Esophagus muscularis mucosa (tissue), 4 donors: Measurements from ENCODE around the gene SLC2A6. TPM values are rescaled to one million over a fixed set of nuclear protein-coding genes. Genes with fewer than 3 reads are reported as not detected.

Experiments
- DNase-seq: peaks from one replicate; pipeline ENCODE4 v3.0.0-alpha.2; 2017; ENCODE audit errors: extremely low spot score
- H3K27ac ChIP-seq, 4 donors: fragments of 200-600 bp; sonication (generic); replicated peaks in 1 of 4; 1 replicate in 3 of 4; 2 replicates in 1 of 4; pipeline ENCODE4 v1.5.1; 2016 to 2019; ENCODE audit warnings: mild to moderate bottlenecking in 1 of 4
- H3K27me3 ChIP-seq, 4 donors: fragments of 200-600 bp; sonication (generic); one replicate each; pipeline versions ENCODE4 v1.5.1 to v1.6.0; 2016 to 2019
- H3K36me3 ChIP-seq, 4 donors: fragments of 200-600 bp; sonication (generic); one replicate each; pipeline ENCODE4 v1.5.1; 2016 to 2019
- H3K4me1 ChIP-seq, 4 donors: fragments of 200-600 bp; sonication (generic); one replicate each; pipeline ENCODE4 v1.5.1; 2016 to 2019
- H3K4me3 ChIP-seq, 4 donors: fragments of 200-600 bp; sonication (generic); 1 replicate in 2 of 4; 2 replicates in 2 of 4; pipeline ENCODE4 v1.5.1; 2016 to 2019; ENCODE audit warnings: mild to moderate bottlenecking in 4 of 4, moderate library complexity in 1 of 4
- H3K9me3 ChIP-seq, 4 donors: fragments of 200-600 bp; sonication (generic); 1 replicate in 3 of 4; 2 replicates in 1 of 4; pipeline ENCODE4 v1.5.1; 2016 to 2019
- EP300 ChIP-seq: sonication (generic); formaldehyde crosslinking; IDR thresholded peaks from one replicate; pipeline ENCODE4 v1.6.1; 2017; ENCODE audit warnings: antibody characterized with exemption
- POLR2A ChIP-seq: fragments of 450-650 bp; IDR thresholded peaks from one replicate; pipeline ENCODE4 v1.6.1; 2017; ENCODE audit warnings: antibody characterized with exemption, moderate library complexity, mild to moderate bottlenecking, low read depth
- POLR2AphosphoS5 ChIP-seq, 2 donors: sonication (generic); formaldehyde crosslinking; IDR thresholded peaks; one replicate each; pipeline ENCODE4 v1.6.1; 2017; ENCODE audit warnings: antibody characterized with exemption in 2 of 2
- WGBS: methylation state at CpG from one replicate; pipeline ENCODE4 v1.1.5; 2018; 5-methylcytosine and 5-hydroxymethylcytosine counted together
- intact Hi-C: fragments of 100-400 bp; cut with DNase I; formaldehyde crosslinking; loops from one replicate; pipeline ENCODE4 v1.15.1; 2023
- total RNA-seq, 4 donors: library from RNA; depleted of rRNA; stranded (reverse); fragments of >200 nt; gene quantifications; one replicate each; pipeline versions ENCODE4 v1.1.0 to v1.2.1, GENCODE V29; 2016
- TF ChIP-seq, protein P1 (sequence below), 3 experiments: fragments of 200-600 bp in 2 of 3; fragments of 450-650 bp in 1 of 3; sonication (generic) in 2 of 3; IDR thresholded peaks; one replicate each; pipeline ENCODE4 v1.5.1; 2017 to 2019; ENCODE audit warnings: antibody characterized with exemption in 3 of 3, mild to moderate bottlenecking in 2 of 3, moderate library complexity in 1 of 3

SLC2A6 gene
- total RNA-seq, 4 donors from 2014 or later: 2.9 to 8.6 (median 5.9) TPM

DNA sequence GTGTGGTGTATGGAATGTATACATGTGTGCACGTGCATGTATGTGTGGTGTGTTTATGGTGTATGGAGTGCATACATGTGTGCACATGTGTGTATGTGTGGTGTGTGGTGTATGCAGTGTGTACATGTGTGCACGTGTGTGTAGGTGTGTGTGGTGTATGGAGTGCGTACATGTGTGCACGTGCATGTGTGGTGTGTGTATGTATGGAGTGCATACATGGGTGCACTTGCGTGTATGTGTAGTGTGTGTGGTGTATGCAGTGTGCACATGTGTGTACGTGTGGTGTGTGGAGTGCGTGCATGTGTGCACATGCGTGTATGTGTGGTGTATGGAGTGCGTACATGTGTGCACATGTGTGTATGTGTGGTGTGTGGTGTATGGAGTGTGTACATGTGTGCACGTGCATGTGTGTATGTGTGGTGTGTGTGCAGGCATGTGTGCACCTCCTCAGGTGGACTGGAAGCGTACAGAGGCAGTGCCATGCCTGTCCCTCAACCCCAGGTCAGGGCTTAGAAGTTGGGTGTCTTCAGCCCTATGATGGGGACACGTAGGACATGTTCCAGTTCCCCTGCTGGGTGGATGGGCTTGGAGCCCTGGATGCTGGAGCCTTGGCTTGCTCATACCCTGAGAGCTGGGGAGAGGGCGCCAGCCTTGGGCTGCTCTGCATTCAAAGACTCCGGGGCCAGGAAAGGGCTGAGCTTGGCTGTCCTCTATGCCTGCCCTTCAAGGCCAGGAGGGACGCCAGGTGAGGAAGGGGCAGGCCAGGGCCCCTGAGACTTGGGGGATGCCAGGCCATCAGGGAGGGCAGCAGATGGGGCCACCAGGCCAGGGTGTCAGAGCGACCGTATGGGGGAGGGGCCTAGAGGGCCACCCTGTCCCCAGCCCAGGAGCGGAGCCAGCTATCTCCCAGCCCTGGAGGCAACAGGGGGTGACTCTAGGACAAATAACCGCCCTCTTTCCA, 33.6 kb upstream of the SLC2A6 start:
- Histone ChIP-seq H3K4me3 (no peak overlapping the region), H3K9me3 (no peaks in the 10 kb centered on the region), H3K36me3 (no peaks in the 10 kb centered on the region), H3K27me3 (peaks cover 0 to 65% (median 0%) of the 10 kb centered on the region in 4 donors), H3K27ac (no peak overlapping the region), H3K4me1 (peaks cover 23 to 30% (median 27%) of the 10 kb centered on the region in 4 donors)
- no peak for DNase-seq
- WGBS: 86% methylated on average over 16 of the region's 19 CpGs
- intact Hi-C loops: no loop called here
- TF ChIP-seq, protein P1, sequence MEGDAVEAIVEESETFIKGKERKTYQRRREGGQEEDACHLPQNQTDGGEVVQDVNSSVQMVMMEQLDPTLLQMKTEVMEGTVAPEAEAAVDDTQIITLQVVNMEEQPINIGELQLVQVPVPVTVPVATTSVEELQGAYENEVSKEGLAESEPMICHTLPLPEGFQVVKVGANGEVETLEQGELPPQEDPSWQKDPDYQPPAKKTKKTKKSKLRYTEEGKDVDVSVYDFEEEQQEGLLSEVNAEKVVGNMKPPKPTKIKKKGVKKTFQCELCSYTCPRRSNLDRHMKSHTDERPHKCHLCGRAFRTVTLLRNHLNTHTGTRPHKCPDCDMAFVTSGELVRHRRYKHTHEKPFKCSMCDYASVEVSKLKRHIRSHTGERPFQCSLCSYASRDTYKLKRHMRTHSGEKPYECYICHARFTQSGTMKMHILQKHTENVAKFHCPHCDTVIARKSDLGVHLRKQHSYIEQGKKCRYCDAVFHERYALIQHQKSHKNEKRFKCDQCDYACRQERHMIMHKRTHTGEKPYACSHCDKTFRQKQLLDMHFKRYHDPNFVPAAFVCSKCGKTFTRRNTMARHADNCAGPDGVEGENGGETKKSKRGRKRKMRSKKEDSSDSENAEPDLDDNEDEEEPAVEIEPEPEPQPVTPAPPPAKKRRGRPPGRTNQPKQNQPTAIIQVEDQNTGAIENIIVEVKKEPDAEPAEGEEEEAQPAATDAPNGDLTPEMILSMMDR (IDR thresholded peaks at IDR 0.05): no peak
- TF ChIP-seq POLR2AphosphoS5 (IDR thresholded peaks at IDR 0.05) (no peak), POLR2A (no peak)

DNA sequence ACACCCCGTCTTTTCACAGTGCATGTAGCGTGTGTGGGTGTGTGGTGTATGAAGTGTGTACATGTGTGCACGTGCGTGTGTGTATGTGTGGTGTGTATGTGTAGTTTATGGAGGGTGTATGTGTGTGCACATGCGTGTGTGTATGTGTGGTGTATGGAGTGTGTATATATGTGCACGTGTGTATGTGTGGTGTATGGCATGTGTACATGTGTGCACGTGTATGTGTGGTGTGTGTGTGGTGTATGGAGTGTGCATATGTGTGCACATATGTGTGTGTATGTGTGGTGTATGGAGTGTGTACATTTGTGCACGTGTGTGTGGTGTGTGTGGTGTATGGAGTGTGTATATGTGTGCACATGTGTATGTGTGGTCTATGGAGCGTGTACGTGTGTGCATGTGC, 32.7 kb upstream of the SLC2A6 start:
- WGBS: 79% methylated on average over 10 of the region's 10 CpGs
- no peak for DNase-seq
- Histone ChIP-seq H3K9me3 (no peaks in the 10 kb centered on the region), H3K36me3 (no peaks in the 10 kb centered on the region), H3K4me3 (no peak overlapping the region), H3K4me1 (peaks cover 27 to 35% (median 32%) of the 10 kb centered on the region in 4 donors), H3K27ac (no peak overlapping the region), H3K27me3 (peaks cover 0 to 72% (median 2%) of the 10 kb centered on the region in 4 donors)
- TF ChIP-seq EP300: no peak
- no peak for TF ChIP-seq POLR2AphosphoS5 (IDR thresholded peaks at IDR 0.05)
- no peak for TF ChIP-seq POLR2A
- TF ChIP-seq, protein P1 (IDR thresholded peaks at IDR 0.05): no peak
- intact Hi-C loops: no loop called here

DNA sequence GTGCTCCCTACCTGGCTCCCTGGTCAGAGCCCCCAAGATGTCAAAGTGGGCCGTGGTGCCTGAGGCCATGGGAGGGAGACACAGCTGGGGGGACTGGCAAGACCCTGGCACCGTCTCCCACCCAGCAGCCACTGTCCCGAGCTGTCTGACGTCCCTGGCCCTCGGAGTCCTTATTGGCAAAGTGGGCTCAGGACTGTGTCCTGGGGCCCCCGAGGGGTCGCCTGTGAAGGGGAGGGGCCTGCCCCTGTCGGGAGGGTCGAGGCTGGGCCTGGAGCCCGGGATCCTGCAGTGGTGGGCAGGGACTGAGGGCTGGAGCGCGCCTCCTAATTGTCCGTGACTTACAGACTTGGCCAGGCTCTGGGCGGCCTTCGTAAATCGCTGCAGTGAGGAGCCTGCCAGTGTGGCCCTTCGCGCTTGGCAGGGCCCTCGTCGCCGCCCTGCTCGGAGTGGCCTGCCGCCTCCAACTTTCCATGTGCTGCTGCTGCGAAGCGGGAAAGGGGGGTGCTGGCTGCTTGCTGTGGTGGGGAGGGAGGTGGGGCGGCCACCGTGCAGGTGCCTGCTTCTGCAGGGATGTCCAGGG, 32.1 kb upstream of the SLC2A6 start:
- WGBS: 92% methylated on average over 2 of the region's 27 CpGs
- H3K4me3 ChIP-seq: no peak overlapping the region
- no peaks in the 10 kb centered on the region for H3K9me3 ChIP-seq
- peaks cover 33 to 41% (median 38%) of the 10 kb centered on the region in 4 donors for H3K4me1 ChIP-seq
- DNase-seq: no peak
- intact Hi-C loops: no loop called here
- no peaks in the 10 kb centered on the region for H3K36me3 ChIP-seq
- TF ChIP-seq POLR2AphosphoS5 (IDR thresholded peaks at IDR 0.05) (no peak), POLR2A (no peak), EP300 (no peak)
- TF ChIP-seq, protein P1 (IDR thresholded peaks at IDR 0.05): no peak
- H3K27me3 ChIP-seq: peaks cover 0 to 72% (median 3%) of the 10 kb centered on the region in 4 donors
- no peak overlapping the region for H3K27ac ChIP-seq

DNA sequence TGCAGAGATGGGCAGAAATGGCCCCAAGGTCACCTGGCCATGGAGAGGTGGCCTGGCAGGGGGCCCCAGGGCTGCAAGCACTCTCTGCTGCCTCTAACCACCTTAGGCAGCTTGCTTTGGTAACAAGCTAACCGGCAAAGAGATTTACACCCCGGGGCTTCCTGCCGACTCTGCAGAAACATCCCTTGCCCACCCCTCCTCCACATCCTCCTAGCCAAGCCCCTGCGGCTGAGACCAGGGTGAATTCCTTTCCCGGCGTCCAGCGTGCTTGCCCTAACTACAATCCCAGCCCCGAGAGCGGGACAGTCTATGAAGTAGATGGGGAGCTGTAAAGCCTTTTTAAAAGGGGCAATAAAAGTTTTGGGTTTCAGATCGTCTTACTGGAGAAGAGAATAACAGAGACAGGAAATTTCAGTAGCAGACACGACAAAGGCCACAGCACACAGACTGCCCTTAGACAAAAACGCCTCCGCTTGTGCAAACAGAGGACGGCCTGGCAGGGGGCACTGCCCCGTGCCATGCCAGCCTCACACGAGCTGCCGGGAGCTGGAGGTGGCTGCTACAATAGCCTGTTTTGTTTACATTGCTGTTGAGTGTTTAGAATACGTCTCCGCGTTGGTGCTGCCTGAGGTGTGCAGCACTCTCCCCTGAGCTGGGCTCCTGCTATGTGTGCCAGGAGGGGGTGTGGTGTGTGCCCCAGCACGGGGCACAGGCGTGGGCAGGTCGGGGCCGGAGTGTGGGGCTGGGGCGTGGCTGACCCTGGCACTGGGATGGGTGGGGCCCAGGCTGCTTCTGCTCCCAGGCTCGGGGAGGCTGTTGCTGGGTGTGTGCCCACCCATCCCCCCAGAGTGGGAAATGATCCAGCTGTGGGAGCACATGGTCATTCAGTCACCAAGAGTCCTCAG, 30.5 kb upstream of the SLC2A6 start:
- H3K27me3 ChIP-seq: peaks cover 0 to 62% (median 3%) of the 10 kb centered on the region in 4 donors
- no peaks in the 10 kb centered on the region for H3K9me3 ChIP-seq
- no peak for TF ChIP-seq POLR2A
- TF ChIP-seq EP300: no peak
- TF ChIP-seq POLR2AphosphoS5 (IDR thresholded peaks at IDR 0.05): no peak
- TF ChIP-seq, protein P1 (IDR thresholded peaks at IDR 0.05): no peak
- H3K4me1 ChIP-seq: peaks cover 33 to 44% (median 40%) of the 10 kb centered on the region in 4 donors
- H3K27ac ChIP-seq: no peak overlapping the region
- DNase-seq: no peak
- no peaks in the 10 kb centered on the region for H3K36me3 ChIP-seq
- 15% methylated on average over 9 of the region's 26 CpGs for WGBS
- intact Hi-C loops: no loop called here
- no peak overlapping the region for H3K4me3 ChIP-seq
